ENCODE measurements around the gene DPYSL5.
A peak's percentile ranks its signal among the peaks of the same experiment; 100 is the strongest.

The DPYSL5 gene

DNA sequence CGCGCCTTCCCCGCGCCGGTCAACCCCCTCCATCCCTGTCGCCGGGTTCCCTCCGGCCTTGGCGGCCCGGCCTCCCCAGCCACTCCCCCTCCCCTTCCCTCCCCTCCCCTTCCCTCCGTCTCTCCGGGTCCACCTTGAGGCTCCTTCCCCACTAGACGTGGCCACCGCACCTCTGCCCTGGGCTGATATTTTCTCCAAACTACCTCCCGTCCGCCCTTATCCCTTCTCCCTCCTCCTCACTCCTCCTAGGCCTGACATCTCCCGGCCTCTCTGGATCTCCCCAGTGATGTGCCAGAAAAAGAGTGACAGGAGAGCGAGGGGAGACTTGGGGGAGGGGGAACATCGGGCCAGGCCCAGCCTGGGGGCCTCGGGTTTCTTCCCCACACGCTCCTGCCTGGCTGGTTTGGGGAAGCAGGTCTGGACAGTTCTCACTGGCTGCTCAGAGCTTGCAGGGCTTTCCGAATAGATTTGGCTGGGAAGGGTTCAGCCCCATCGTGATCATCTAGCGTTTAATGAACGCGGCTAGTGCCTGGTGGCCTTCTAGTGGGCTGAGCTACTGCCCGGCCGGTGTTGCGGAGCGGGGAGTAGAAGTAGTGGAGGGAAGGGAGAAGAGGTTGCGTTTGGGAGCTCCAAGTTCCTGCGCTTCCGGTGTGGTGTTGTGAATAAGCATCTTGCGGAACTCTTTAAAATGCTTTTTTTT is 123.1 kb downstream of the DPYSL5 start:
- DNase-seq, result no peak

- DNase-seq, result no peak
Observed at GRCh38 chr2:26971911-26972786, 124.2 kb downstream of the DPYSL5 start.

GRCh38 chr2:26974352-26974751 is 126.4 kb downstream of the DPYSL5 start:
- no peak for DNase-seq

GRCh38 chr2:26975102-26975501 is 127.2 kb downstream of the DPYSL5 start:
- DNase-seq, result no peak

GRCh38 chr2:26975656-26976055 is 127.7 kb downstream of the DPYSL5 start:
- no peak for DNase-seq

GRCh38 chr2:26976237-26976636 is 128.3 kb downstream of the DPYSL5 start:
- DNase-seq, result no peak

GRCh38 chr2:26977012-26977411 is 129.1 kb downstream of the DPYSL5 start:
- DNase-seq, result no peak

- no peak for DNase-seq
Observed at GRCh38 chr2:26978061-26978596, 130.2 kb downstream of the DPYSL5 start.

- DNase-seq, result no peak
Observed at GRCh38 chr2:26979741-26980140, 131.8 kb downstream of the DPYSL5 start.

DNA sequence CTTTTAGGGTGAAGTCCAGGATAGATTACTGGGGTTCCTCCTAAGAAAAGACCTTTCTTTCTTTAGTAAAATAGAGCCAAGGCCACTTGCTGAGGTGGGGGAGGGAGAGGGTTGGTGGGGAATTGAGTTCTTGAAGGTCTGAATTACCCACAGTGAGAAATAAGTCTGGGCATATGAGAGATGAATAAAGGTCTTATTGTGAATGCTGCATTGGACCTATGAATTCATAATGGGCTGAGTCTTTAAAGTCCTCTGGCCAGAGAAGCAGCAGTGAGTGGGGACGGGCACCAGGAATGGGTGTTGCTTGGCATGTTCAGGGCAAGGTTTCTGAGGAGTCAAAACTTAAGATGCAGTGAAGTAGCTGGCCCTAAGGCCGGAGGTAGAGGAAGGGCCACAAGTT is 133.0 kb downstream of the DPYSL5 start:
- DNase-seq, result no peak

GRCh38 chr2:26982102-26982742 is 134.3 kb downstream of the DPYSL5 start:
- DNase-seq, result peak; percentile 13

GRCh38 chr2:26983746-26984145 is 135.8 kb downstream of the DPYSL5 start:
- no peak for DNase-seq

- no peak for DNase-seq
Observed at GRCh38 chr2:26985807-26986206, 137.9 kb downstream of the DPYSL5 start.

- no peak for DNase-seq
Observed at GRCh38 chr2:26986576-26986975, 138.6 kb downstream of the DPYSL5 start.

GRCh38 chr2:26988058-26988860 is 140.3 kb downstream of the DPYSL5 start:
- DNase-seq, result no peak

- no peak for DNase-seq
Observed at GRCh38 chr2:26989156-26989555, 141.2 kb downstream of the DPYSL5 start.

- DNase-seq, result no peak
Observed at GRCh38 chr2:26991717-26992116, 143.8 kb downstream of the DPYSL5 start.

DNA sequence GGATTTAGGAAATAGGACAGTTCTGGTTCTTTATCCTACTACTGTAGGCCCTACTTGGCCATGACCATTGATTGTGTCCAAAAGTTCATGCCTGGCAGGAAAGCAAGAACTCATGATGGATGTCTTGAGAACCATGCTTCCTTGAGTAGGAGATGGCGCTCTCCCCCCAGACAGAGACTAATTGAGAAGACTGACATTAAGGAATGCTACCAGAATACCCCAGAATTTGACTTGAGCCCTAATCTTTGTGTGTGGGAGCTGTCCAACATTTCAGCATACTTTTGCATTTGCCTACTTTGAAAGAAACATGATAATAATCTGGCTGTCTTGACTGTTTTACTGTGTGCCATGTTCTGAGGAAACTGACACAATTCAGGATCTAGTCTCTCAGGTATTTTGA is 145.8 kb downstream of the DPYSL5 start:
- no peak for DNase-seq

DNA sequence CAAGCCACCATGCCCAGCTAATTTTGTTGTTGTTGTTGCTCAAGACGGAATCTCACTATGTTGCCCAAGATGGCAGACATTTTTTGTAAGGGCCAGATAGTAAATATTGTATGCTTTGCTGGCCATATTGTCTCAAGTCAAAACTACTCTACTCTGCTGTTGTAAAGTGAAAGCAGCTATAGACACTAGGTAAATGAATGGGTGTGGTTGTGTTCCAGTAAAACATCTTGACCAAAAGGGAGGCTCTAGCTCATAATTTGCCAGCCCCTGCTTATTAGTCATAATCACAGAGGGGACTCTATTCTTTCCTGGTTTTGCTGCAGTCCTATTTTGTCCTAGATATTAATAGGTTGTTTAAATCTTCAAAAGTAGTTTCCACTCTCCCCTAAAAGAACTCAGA is 147.1 kb downstream of the DPYSL5 start:
- no peak for DNase-seq

GRCh38 chr2:26997394-26997793 is 149.5 kb downstream of the DPYSL5 start:
- no peak for DNase-seq

DNA sequence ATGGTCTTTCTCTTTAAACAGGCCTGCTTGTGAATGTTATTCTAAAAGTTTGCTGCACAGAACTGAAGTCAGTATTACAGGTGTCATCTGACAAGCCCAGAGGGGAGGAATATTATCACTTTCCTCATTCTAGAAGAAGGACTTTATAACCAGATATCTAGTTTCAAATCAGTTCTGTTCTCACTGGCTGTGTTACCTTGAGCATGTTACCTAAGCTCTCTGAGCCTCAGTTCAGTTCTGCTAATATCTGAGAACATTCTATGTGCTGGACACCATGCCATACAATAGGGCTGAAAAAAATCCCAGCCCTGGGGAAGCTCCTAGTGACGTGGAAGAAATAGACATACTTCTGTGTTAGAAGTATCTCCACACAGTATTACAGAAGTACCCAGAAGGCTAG is 150.4 kb downstream of the DPYSL5 start:
- no peak for DNase-seq

Data from activated naive CD4-positive, alpha-beta T cell treated with anti-CD3 and anti-CD28 coated beads, Interleukin-2, amount 50 U/mL, for 16 hours (primary cell).